Esophagus squamous epithelium (tissue), 4 donors: ENCODE data around the gene AP4B1.

Experiments used
- CTCF ChIP-seq, 6 experiments: fragments of 450-650 bp in 4 of 6; fragments of 200-600 bp in 2 of 6; sonication (generic) in 2 of 6; IDR thresholded peaks; one replicate each; pipeline ENCODE4 v1.5.1; 2016 to 2019; ENCODE audit warnings: antibody characterized with exemption in 6 of 6, mild to moderate bottlenecking in 4 of 6, moderate library complexity in 4 of 6
- POLR2A ChIP-seq, 4 donors: fragments of 450-650 bp; IDR thresholded peaks; one replicate each; pipeline ENCODE4 v1.6.1; 2017; ENCODE audit warnings: antibody characterized with exemption in 4 of 4, mild to moderate bottlenecking in 4 of 4, moderate library complexity in 3 of 4

DNA sequence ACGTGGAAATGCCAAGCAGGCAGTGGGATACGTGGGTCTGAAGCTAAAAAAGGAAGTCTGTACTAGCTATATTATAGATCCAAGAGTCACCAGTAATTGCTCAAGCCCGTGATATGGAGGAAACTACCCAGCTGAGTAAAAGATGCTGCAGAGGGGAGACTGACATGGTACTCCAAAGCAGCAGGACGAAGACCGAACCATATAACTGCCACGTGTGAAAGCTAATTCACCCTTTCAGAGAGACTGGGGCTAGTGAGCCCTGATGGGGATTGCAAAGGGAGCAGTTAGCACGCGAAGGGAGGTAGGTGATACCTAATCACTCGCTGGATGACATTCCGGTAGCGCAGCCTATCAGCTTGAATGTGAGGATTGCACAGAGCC, 316 bp downstream of the AP4B1 start:
- TF ChIP-seq CTCF (IDR thresholded peaks at IDR 0.05) = no peak
- TF ChIP-seq POLR2A (IDR thresholded peaks at IDR 0.05) = no peak
